Tibial nerve (tissue), 4 donors: ENCODE data around the gene SERPINA1.

Experiments
- EP300 ChIP-seq, 2 donors: sonication (generic); formaldehyde crosslinking; IDR thresholded peaks; one replicate each; pipeline ENCODE4 v1.6.1; 2017; ENCODE audit warnings: antibody characterized with exemption in 2 of 2, mild to moderate bottlenecking in 1 of 2
- POLR2A ChIP-seq, 2 donors: fragments of 450-650 bp; IDR thresholded peaks; one replicate each; pipeline ENCODE4 v1.6.1; 2017; ENCODE audit warnings: antibody characterized with exemption in 2 of 2, mild to moderate bottlenecking in 2 of 2, moderate library complexity in 2 of 2
- TF ChIP-seq, protein P1 (sequence below), 5 experiments: fragments of 200-600 bp in 3 of 5; fragments of 450-650 bp in 2 of 5; sonication (generic) in 3 of 5; IDR thresholded peaks; one replicate each; pipeline ENCODE4 v1.5.1; 2016 to 2019; ENCODE audit warnings: antibody characterized with exemption in 5 of 5, mild to moderate bottlenecking in 3 of 5, moderate library complexity in 2 of 5

DNA sequence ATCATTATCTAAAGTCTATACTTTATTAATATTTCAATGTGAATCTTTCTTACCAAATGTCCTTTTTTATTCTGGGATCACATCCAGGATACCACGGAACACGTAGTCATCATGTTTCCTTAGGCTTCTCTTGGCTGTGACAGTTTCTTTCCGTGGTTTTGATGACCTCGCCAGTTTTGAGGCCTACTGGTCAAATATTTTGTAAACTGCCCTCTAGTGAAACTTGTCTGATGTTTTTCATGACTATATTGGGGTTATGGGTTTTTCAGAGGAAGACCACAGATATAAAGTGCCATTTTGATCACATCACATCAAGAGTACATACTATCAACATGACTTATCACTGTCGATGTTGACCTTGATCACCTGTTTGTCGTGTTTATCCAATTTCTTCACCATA is 51.1 kb downstream of the SERPINA1 start:
- TF ChIP-seq EP300 (IDR thresholded peaks at IDR 0.05) (no peak), POLR2A (IDR thresholded peaks at IDR 0.05) (no peak)
- TF ChIP-seq, protein P1, sequence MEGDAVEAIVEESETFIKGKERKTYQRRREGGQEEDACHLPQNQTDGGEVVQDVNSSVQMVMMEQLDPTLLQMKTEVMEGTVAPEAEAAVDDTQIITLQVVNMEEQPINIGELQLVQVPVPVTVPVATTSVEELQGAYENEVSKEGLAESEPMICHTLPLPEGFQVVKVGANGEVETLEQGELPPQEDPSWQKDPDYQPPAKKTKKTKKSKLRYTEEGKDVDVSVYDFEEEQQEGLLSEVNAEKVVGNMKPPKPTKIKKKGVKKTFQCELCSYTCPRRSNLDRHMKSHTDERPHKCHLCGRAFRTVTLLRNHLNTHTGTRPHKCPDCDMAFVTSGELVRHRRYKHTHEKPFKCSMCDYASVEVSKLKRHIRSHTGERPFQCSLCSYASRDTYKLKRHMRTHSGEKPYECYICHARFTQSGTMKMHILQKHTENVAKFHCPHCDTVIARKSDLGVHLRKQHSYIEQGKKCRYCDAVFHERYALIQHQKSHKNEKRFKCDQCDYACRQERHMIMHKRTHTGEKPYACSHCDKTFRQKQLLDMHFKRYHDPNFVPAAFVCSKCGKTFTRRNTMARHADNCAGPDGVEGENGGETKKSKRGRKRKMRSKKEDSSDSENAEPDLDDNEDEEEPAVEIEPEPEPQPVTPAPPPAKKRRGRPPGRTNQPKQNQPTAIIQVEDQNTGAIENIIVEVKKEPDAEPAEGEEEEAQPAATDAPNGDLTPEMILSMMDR (IDR thresholded peaks at IDR 0.05), result no peak
